Breast epithelium (tissue), 3 donors: ENCODE measurements around the gene PNPLA1.

Experiments used
- POLR2A ChIP-seq: fragments of 450-650 bp; IDR thresholded peaks from one replicate; pipeline ENCODE4 v1.6.1; 2016; ENCODE audit warnings: antibody characterized with exemption, mild to moderate bottlenecking, moderate library complexity
- POLR2AphosphoS5 ChIP-seq, 3 donors: sonication (generic); formaldehyde crosslinking; IDR thresholded peaks; one replicate each; pipeline ENCODE4 v1.6.1; 2017; ENCODE audit warnings: antibody characterized with exemption in 3 of 3
- TF ChIP-seq, protein P1 (sequence below), 3 donors: fragments of 450-650 bp; IDR thresholded peaks; one replicate each; pipeline ENCODE4 v1.5.1; 2016 to 2017; ENCODE audit warnings: antibody characterized with exemption in 3 of 3, mild to moderate bottlenecking in 3 of 3, moderate library complexity in 3 of 3

DNA sequence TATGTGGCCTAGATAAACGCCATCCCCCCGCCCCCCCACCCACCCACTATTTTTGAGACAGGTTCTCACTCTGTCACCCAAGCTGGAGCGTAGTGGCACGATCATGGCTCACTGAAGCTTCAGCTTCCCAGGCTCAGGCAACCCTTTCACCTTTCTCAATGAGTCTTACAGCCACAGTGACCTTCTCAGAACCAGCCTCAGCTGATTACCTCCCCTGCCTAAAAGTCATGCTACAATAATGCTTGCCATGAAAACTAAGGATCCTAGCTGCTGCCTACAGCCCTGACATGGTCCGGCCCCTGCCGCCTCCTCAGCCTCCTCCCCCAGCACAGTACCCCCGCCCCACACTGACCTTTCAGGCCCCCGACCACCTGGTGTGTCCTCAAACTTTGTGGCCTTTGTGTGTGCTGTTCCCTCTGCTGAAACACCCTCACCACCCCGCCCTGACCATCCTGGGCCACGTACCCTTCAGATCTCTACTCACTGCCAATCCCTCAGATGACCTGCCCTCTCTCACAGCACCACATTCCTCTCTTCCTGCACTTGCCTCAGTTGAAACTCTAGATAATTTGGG is 31.3 kb downstream of the PNPLA1 start:
- TF ChIP-seq, protein P1, sequence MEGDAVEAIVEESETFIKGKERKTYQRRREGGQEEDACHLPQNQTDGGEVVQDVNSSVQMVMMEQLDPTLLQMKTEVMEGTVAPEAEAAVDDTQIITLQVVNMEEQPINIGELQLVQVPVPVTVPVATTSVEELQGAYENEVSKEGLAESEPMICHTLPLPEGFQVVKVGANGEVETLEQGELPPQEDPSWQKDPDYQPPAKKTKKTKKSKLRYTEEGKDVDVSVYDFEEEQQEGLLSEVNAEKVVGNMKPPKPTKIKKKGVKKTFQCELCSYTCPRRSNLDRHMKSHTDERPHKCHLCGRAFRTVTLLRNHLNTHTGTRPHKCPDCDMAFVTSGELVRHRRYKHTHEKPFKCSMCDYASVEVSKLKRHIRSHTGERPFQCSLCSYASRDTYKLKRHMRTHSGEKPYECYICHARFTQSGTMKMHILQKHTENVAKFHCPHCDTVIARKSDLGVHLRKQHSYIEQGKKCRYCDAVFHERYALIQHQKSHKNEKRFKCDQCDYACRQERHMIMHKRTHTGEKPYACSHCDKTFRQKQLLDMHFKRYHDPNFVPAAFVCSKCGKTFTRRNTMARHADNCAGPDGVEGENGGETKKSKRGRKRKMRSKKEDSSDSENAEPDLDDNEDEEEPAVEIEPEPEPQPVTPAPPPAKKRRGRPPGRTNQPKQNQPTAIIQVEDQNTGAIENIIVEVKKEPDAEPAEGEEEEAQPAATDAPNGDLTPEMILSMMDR (IDR thresholded peaks at IDR 0.05), result no peak
- TF ChIP-seq POLR2AphosphoS5 (IDR thresholded peaks at IDR 0.05) (no peak), POLR2A (no peak)
